Common myeloid progenitor, CD34-positive (primary cell): Measurements from ENCODE around the gene FLNB.

Experiments
- CTCF ChIA-PET: fragments of 350-600 bp; sonication (Branson Sonifier 250); formaldehyde crosslinking; loops from one replicate; lab custom pipeline; 2021; ENCODE audit warnings: antibody characterized with exemption; lab: Charles Lee
- POLR2A ChIA-PET: fragments of 350-600 bp; sonication (Branson Sonifier 250); formaldehyde crosslinking; loops from one replicate; lab custom pipeline; 2021; ENCODE audit warnings: antibody characterized with exemption; lab: Charles Lee
- DNase-seq, 3 donors: peaks; one replicate each; pipeline versions ENCODE4 v3.0.0 to v3.0.0-alpha.2; 2013
- H3K27ac ChIP-seq, 2 experiments: 1 replicate in 1 of 2; 2 replicates in 1 of 2; pipeline ENCODE4 v1.7.0; 2013; ENCODE audit warnings: inconsistent platforms in 2 of 2, low read length in 2 of 2, mild to moderate bottlenecking in 2 of 2, low read depth in 1 of 2, moderate library complexity in 1 of 2; ENCODE audit not compliant: severe bottlenecking in 2 of 2, insufficient read depth in 1 of 2, poor library complexity in 1 of 2
- H3K27me3 ChIP-seq, 5 experiments: replicated peaks in 2 of 5; 1 replicate in 3 of 5; 2 replicates in 2 of 5; pipeline versions ENCODE4 v1.6.1 to v1.7.0; 2013; ENCODE audit warnings: low read length in 4 of 5, mild to moderate bottlenecking in 2 of 5, moderate library complexity in 2 of 5, inconsistent platforms in 1 of 5; ENCODE audit not compliant: insufficient read depth in 5 of 5, control insufficient read depth in 4 of 5
- H3K36me3 ChIP-seq, 4 experiments: 1 replicate in 2 of 4; 2 replicates in 2 of 4; pipeline versions ENCODE4 v1.6.1 to v1.7.0; 2013; ENCODE audit warnings: low read length in 3 of 4, control low read depth in 1 of 4, mild to moderate bottlenecking in 1 of 4; ENCODE audit not compliant: control insufficient read depth in 4 of 4, insufficient read depth in 4 of 4
- H3K4me1 ChIP-seq, 4 experiments: 1 replicate in 3 of 4; 2 replicates in 1 of 4; pipeline versions ENCODE4 v1.6.1 to v1.7.1; 2013; ENCODE audit warnings: low read length in 3 of 4, mild to moderate bottlenecking in 3 of 4, control low read depth in 1 of 4, inconsistent platforms in 1 of 4, moderate library complexity in 1 of 4; ENCODE audit not compliant: control insufficient read depth in 4 of 4, insufficient read depth in 4 of 4; ENCODE audit errors: control extremely low read depth in 1 of 4
- H3K4me3 ChIP-seq, 7 experiments: 1 replicate in 4 of 7; 2 replicates in 3 of 7; pipeline versions ENCODE4 v1.5.1 to v1.7.0; 2013; ENCODE audit warnings: mild to moderate bottlenecking in 7 of 7, low read length in 6 of 7, moderate library complexity in 6 of 7, inconsistent platforms in 2 of 7, low read depth in 2 of 7, control low read depth in 1 of 7; ENCODE audit not compliant: insufficient read depth in 4 of 7, control insufficient read depth in 1 of 7; ENCODE audit errors: extremely low read depth in 1 of 7
- H3K9me3 ChIP-seq, 5 experiments: 1 replicate in 4 of 5; 2 replicates in 1 of 5; pipeline versions ENCODE4 v1.6.1 to v1.7.1; 2013; ENCODE audit warnings: low read length in 4 of 5, mild to moderate bottlenecking in 2 of 5, inconsistent platforms in 1 of 5, low read depth in 1 of 5, moderate library complexity in 1 of 5; ENCODE audit not compliant: control insufficient read depth in 4 of 5, insufficient read depth in 2 of 5; ENCODE audit errors: control extremely low read depth in 1 of 5
- WGBS: methylation state at CpG from one replicate; pipeline ENCODE4 v1.1.5; 2013; ENCODE audit not compliant: insufficient coverage; 5-methylcytosine and 5-hydroxymethylcytosine counted together

The FLNB gene

DNA sequence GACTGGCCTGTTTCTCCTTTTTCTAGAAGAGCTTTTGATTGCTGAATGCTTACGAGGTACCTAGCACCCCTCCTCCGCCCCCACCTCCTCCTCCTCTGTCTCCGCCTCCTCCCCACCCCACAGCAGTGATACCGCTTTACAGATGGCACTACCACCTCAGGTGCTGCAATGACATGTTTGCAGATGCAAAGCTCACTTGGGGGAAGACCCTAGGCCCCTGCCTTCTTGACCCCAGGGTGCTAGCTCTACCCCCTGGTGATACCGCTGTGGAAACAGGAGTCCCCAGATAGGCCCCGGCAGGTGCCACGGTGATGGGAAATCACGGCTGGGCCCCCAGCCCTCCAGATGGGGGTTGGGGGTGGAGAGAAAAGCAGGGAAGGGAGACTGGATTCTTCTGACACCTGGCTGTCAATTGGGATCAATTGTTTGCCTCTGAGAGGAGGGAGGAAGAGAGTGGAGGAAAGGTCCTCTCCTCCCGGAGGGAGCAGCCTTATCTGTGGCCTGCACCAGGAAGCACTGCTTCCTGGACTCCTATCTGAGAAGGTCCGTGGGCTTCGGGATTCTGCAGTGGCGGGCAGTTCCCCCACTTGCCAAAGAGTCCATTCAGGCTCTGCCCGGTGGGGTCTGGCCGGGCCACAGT is 164.9 kb downstream of the FLNB start:
- WGBS: 34% methylated on average over 12 of the region's 14 CpGs
- no peaks in the 10 kb centered on the region for H3K27me3 ChIP-seq
- peak in 1 of 3 donors; percentile 23 for DNase-seq
- POLR2A ChIA-PET: no interaction called here
- peak overlapping the region in 1 of 7 experiments; percentile 9 for H3K4me3 ChIP-seq
- peaks cover 0 to 35% (median 31%) of the 10 kb centered on the region in 4 experiments for H3K4me1 ChIP-seq
- CTCF ChIA-PET: interaction anchor here (0.6 to 2.0 kb wide), 12 partner anchors 8 to 211 kb away, joined by 3 to 18 read pairs (median 4); partner anchors contain the start of genes FLNB, HTD2 and RPP14
- H3K9me3 ChIP-seq: no peaks in the 10 kb centered on the region
- no peak overlapping the region for H3K27ac ChIP-seq
- peaks cover 4 to 34% (median 15%) of the 10 kb centered on the region in 4 experiments for H3K36me3 ChIP-seq

GRCh38 chr3:58173669-58174398 is 165.6 kb downstream of the FLNB start:
- POLR2A ChIA-PET: no interaction called here
- H3K9me3 ChIP-seq: no peaks in the 10 kb centered on the region
- H3K4me3 ChIP-seq: peak overlapping the region in 1 of 7 experiments; percentile 9
- peaks cover 0 to 2% (median 0%) of the 10 kb centered on the region in 5 experiments for H3K27me3 ChIP-seq
- DNase-seq: peak; percentile 54 to 74 (median 71)
- CTCF ChIA-PET: interaction anchor here (0.6 to 2.0 kb wide), 14 partner anchors 9 to 300 kb away, joined by 3 to 18 read pairs (median 3); partner anchors contain the start of genes FLNB, HTD2 and RPP14
- H3K4me1 ChIP-seq: peaks cover 0 to 36% (median 32%) of the 10 kb centered on the region in 4 experiments
- WGBS: 62% methylated on average over 12 of the region's 12 CpGs
- H3K36me3 ChIP-seq: peaks cover 2 to 27% (median 12%) of the 10 kb centered on the region in 4 experiments
- no peak overlapping the region for H3K27ac ChIP-seq

DNA sequence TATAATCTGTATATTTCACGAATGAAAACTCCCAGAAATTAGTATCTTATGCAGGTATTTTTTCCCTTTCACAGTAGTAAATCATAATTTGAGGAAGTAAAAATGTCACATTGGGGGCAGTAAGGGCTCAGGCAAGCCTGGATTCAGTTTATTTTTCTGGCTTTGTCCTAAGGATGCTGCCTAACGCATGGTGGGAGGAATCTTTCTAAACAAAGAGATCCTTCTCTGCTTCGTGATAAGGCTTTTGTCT is 166.9 kb downstream of the FLNB start:
- WGBS: 22% methylated on average over 2 of the region's 3 CpGs
- no peaks in the 10 kb centered on the region for H3K9me3 ChIP-seq
- H3K4me1 ChIP-seq: peaks cover 0 to 36% (median 32%) of the 10 kb centered on the region in 4 experiments
- H3K36me3 ChIP-seq: peaks cover 0 to 15% (median 7%) of the 10 kb centered on the region in 4 experiments
- no peak overlapping the region for H3K27ac ChIP-seq
- ChIA-PET CTCF (interaction anchor here (0.8 to 6.0 kb wide), 9 partner anchors 10 to 216 kb away, joined by 3 to 55 read pairs (median 4); no protein-coding TSS in a partner anchor), POLR2A (no interaction called here)
- peaks cover 0 to 2% (median 0%) of the 10 kb centered on the region in 5 experiments for H3K27me3 ChIP-seq
- DNase-seq: peak in 2 of 3 donors; percentile 31 to 38
- H3K4me3 ChIP-seq: peak overlapping the region in 1 of 7 experiments; percentile 33

DNA sequence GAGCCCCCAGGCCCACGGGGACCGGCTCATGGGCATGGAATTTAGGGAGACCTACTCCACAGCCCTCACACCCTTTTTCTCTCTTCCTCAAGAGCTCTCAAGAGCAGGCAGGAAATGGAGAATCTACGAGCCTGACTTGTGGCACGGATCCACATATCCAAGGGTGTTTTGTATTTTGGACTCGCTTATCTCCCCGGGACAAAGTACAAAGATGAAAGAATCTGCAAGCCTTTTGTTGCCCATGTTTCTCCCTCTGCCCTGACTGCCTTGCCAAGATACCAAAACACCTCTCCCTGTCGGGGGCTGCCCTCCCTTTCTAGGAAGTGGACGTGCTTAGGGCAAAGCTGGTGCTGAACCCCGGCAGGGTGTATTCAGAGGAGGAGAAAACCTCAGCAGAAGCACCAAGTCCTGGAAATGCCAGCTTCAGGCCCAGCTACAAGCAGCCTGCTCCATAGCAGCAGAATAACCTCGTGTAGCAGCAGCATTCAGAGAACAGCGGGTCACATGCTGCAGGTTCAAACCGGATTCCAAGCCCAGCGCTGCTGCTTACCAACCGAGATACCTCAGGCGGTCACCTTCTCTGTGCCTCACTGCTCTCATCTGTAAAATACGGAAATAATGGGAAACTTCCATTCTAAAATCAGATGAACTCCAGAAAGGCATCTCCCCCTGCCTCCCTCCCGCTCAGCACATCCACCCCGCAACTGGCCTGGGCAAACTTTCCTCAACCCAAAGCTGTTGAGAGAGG is 167.4 kb downstream of the FLNB start:
- Histone ChIP-seq H3K4me1 (peaks cover 0 to 36% (median 32%) of the 10 kb centered on the region in 4 experiments), H3K4me3 (peak overlapping the region in 2 of 7 experiments; percentile 26 to 33), H3K27ac (no peak overlapping the region), H3K36me3 (peaks cover 0 to 10% (median 3%) of the 10 kb centered on the region in 4 experiments), H3K9me3 (no peaks in the 10 kb centered on the region), H3K27me3 (peaks cover 0 to 2% (median 0%) of the 10 kb centered on the region in 5 experiments)
- POLR2A ChIA-PET: no interaction called here
- DNase-seq: peak in 2 of 3 donors; percentile 46 to 63
- 13% methylated on average over 12 of the region's 18 CpGs for WGBS
- CTCF ChIA-PET: interaction anchor here (0.8 to 6.0 kb wide), 9 partner anchors 9 to 217 kb away, joined by 3 to 55 read pairs (median 3); no protein-coding TSS in a partner anchor

- H3K9me3 ChIP-seq: no peaks in the 10 kb centered on the region
- ChIA-PET POLR2A (no interaction called here), CTCF (interaction anchor here (0.9 to 6.0 kb wide), 6 partner anchors 9 to 169 kb away, joined by 3 to 55 read pairs (median 4); no protein-coding TSS in a partner anchor)
- peaks cover 0 to 36% (median 32%) of the 10 kb centered on the region in 4 experiments for H3K4me1 ChIP-seq
- H3K27me3 ChIP-seq: peaks cover 0 to 2% (median 0%) of the 10 kb centered on the region in 5 experiments
- no peak overlapping the region for H3K4me3 ChIP-seq
- no peak for DNase-seq
- H3K27ac ChIP-seq: no peak overlapping the region
- peaks cover 0 to 5% (median 2%) of the 10 kb centered on the region in 4 experiments for H3K36me3 ChIP-seq
- WGBS: 90% methylated on average over 3 of the region's 3 CpGs
These were observed 167.9 kb downstream of the FLNB start for GRCh38 chr3:58176185-58176530.

- Histone ChIP-seq H3K4me3 (no peak overlapping the region), H3K4me1 (peaks cover 0 to 36% (median 32%) of the 10 kb centered on the region in 4 experiments), H3K27me3 (peaks cover 0 to 2% (median 0%) of the 10 kb centered on the region in 5 experiments), H3K9me3 (no peaks in the 10 kb centered on the region), H3K27ac (no peak overlapping the region), H3K36me3 (no peaks in the 10 kb centered on the region)
- POLR2A ChIA-PET: no interaction called here
- WGBS: 98% methylated on average over 9 of the region's 10 CpGs
- peak in 2 of 3 donors; percentile 22 to 31 for DNase-seq
- CTCF ChIA-PET: interaction anchor here (0.7 to 6.0 kb wide), 14 partner anchors 10 to 295 kb away, joined by 3 to 55 read pairs (median 4); partner anchors contain the start of genes HTD2 and RPP14
These were observed 168.7 kb downstream of the FLNB start for GRCh38 chr3:58176827-58177489.
